ENCODE data around the gene SLC2A1.
"Not testable (repeated sequence)": the region's sequence is repeated elsewhere in the genome, so short reads cannot be mapped to it uniquely, and the experiment has no call there.

SLC2A1 gene

GRCh38 chr1:42929434-42930177 is 29.1 kb downstream of the SLC2A1 start:
- no peak for DNase-seq (ENCODE audit: low read depth in 2 of 2)

GRCh38 chr1:42928859-42929258 is 29.8 kb downstream of the SLC2A1 start:
- no peak for DNase-seq (ENCODE audit: low read depth in 2 of 2)

GRCh38 chr1:42927920-42928505 is 30.7 kb downstream of the SLC2A1 start:
- no peak for DNase-seq (ENCODE audit: low read depth in 2 of 2)

GRCh38 chr1:42927274-42927841 is 31.3 kb downstream of the SLC2A1 start:
- DNase-seq (ENCODE audit: low read depth in 2 of 2) = no peak

GRCh38 chr1:42926879-42927242 is 31.8 kb downstream of the SLC2A1 start:
- DNase-seq (ENCODE audit: low read depth in 2 of 2) = no peak

- no peak for DNase-seq (ENCODE audit: low read depth in 2 of 2)
Observed at GRCh38 chr1:42926235-42926878, 32.3 kb downstream of the SLC2A1 start.

GRCh38 chr1:42924851-42925760 is 33.6 kb downstream of the SLC2A1 start:
- DNase-seq (ENCODE audit: low read depth in 2 of 2) = no peak

GRCh38 chr1:42924082-42924850 is 34.4 kb downstream of the SLC2A1 start:
- DNase-seq (ENCODE audit: low read depth in 2 of 2) = peak; percentile 87 to 91

- no peak for DNase-seq (ENCODE audit: low read depth in 2 of 2)
Observed at GRCh38 chr1:42923367-42924081, 35.1 kb downstream of the SLC2A1 start.

- DNase-seq (ENCODE audit: low read depth in 2 of 2) = peak; percentile 32 to 50
Observed at GRCh38 chr1:42922687-42923366, 35.8 kb downstream of the SLC2A1 start.

GRCh38 chr1:42921769-42922168 is 36.9 kb downstream of the SLC2A1 start:
- no peak for DNase-seq (ENCODE audit: low read depth in 2 of 2)

- DNase-seq (ENCODE audit: low read depth in 2 of 2) = not testable (repeated sequence)
Observed at GRCh38 chr1:42919651-42920050, 39.0 kb downstream of the SLC2A1 start.

GRCh38 chr1:42917241-42917495 is 41.5 kb downstream of the SLC2A1 start:
- no peak for DNase-seq (ENCODE audit: low read depth in 2 of 2)

- DNase-seq (ENCODE audit: low read depth in 2 of 2) = no peak
Observed at GRCh38 chr1:42915456-42915855, 43.2 kb downstream of the SLC2A1 start.

GRCh38 chr1:42914092-42914627 is 44.5 kb downstream of the SLC2A1 start:
- no peak for DNase-seq (ENCODE audit: low read depth in 2 of 2)

GRCh38 chr1:42913426-42914091 is 45.1 kb downstream of the SLC2A1 start:
- DNase-seq (ENCODE audit: low read depth in 2 of 2) = peak in 1 of 2 donors; percentile 24

GRCh38 chr1:42910985-42911384 is 47.7 kb downstream of the SLC2A1 start:
- no peak for DNase-seq (ENCODE audit: low read depth in 2 of 2)

- DNase-seq (ENCODE audit: low read depth in 2 of 2) = no peak
Observed at GRCh38 chr1:42908046-42908445, 50.6 kb downstream of the SLC2A1 start.

- no peak for DNase-seq (ENCODE audit: low read depth in 2 of 2)
Observed at GRCh38 chr1:42904434-42904833, 54.2 kb downstream of the SLC2A1 start.

All from stimulated activated CD4-positive, alpha-beta T cell treated with anti-CD3 and anti-CD28 coated beads, Interleukin-4, amount 100 ng/mL, for 48 hours (primary cell).